GM19099 (cell line): ENCODE data around the gene STXBP4.

Source experiments
- POLR2A ChIP-seq: IDR thresholded peaks from 3 replicates; pipeline ENCODE4 v1.6.1; 2011; ENCODE audit warnings: low read depth; ENCODE audit not compliant: insufficient read length; ENCODE audit errors: extremely low read depth

The STXBP4 gene

GRCh38 chr17:55198690-55199370 is 230.3 kb downstream of the STXBP4 start:
- TF ChIP-seq POLR2A = no peak

GRCh38 chr17:55200904-55201303 is 232.3 kb downstream of the STXBP4 start:
- no peak for TF ChIP-seq POLR2A

- TF ChIP-seq POLR2A = no peak
These were observed 232.9 kb downstream of the STXBP4 start for GRCh38 chr17:55201308-55201932.

- no peak for TF ChIP-seq POLR2A
These were observed 234.3 kb downstream of the STXBP4 start for GRCh38 chr17:55202896-55203295.

- TF ChIP-seq POLR2A = no peak
These were observed 239.7 kb downstream of the STXBP4 start for GRCh38 chr17:55208078-55208812.

- no peak for TF ChIP-seq POLR2A
These were observed 241.7 kb downstream of the STXBP4 start for GRCh38 chr17:55210292-55210691.

- TF ChIP-seq POLR2A = no peak
These were observed 244.3 kb downstream of the STXBP4 start for GRCh38 chr17:55212880-55213279.

- no peak for TF ChIP-seq POLR2A
These were observed 247.1 kb downstream of the STXBP4 start for GRCh38 chr17:55215711-55216110.

- no peak for TF ChIP-seq POLR2A
These were observed 248.3 kb downstream of the STXBP4 start for GRCh38 chr17:55216888-55217287.

- no peak for TF ChIP-seq POLR2A
These were observed 250.9 kb downstream of the STXBP4 start for GRCh38 chr17:55219459-55219858.

GRCh38 chr17:55219934-55220333 is 251.4 kb downstream of the STXBP4 start:
- TF ChIP-seq POLR2A = no peak
